HCT116 (cell line): ENCODE measurements around the gene CAMSAP1.

ENCODE experiments used
- EZH2phosphoT487 ChIP-seq: fragments of 200-600 bp; IDR thresholded peaks from 2 replicates; pipeline ENCODE4 v1.6.1; 2018; ENCODE audit warnings: antibody characterized with exemption, borderline replicate concordance
- POLR2AphosphoS5 ChIP-seq: IDR thresholded peaks from 2 replicates; pipeline ENCODE4 v1.6.1; 2011; ENCODE audit warnings: mild to moderate bottlenecking, low read depth, low read length, moderate library complexity
- SIN3A ChIP-seq: IDR thresholded peaks from 2 replicates; pipeline ENCODE4 v1.6.1; 2012; ENCODE audit warnings: low read depth
- TF ChIP-seq, protein P1 (sequence below), 3 experiments: fragments of 200-600 bp in 1 of 3; sonication (generic) in 1 of 3; IDR thresholded peaks in 2 of 3; conservative IDR thresholded peaks in 1 of 3; 2 replicates each; pipeline ENCODE4 v1.5.1; 2012 to 2017; ENCODE audit warnings: low read depth in 2 of 3, low read length in 2 of 3, antibody characterized with exemption in 1 of 3, borderline replicate concordance in 1 of 3, control low read depth in 1 of 3, mild to moderate bottlenecking in 1 of 3, mixed read lengths in 1 of 3, mixed run types in 1 of 3, moderate library complexity in 1 of 3; ENCODE audit not compliant: insufficient read depth in 1 of 3
- TF ChIP-seq, protein P2 (sequence below): IDR thresholded peaks from 2 replicates; pipeline ENCODE4 v1.6.1; 2012

DNA sequence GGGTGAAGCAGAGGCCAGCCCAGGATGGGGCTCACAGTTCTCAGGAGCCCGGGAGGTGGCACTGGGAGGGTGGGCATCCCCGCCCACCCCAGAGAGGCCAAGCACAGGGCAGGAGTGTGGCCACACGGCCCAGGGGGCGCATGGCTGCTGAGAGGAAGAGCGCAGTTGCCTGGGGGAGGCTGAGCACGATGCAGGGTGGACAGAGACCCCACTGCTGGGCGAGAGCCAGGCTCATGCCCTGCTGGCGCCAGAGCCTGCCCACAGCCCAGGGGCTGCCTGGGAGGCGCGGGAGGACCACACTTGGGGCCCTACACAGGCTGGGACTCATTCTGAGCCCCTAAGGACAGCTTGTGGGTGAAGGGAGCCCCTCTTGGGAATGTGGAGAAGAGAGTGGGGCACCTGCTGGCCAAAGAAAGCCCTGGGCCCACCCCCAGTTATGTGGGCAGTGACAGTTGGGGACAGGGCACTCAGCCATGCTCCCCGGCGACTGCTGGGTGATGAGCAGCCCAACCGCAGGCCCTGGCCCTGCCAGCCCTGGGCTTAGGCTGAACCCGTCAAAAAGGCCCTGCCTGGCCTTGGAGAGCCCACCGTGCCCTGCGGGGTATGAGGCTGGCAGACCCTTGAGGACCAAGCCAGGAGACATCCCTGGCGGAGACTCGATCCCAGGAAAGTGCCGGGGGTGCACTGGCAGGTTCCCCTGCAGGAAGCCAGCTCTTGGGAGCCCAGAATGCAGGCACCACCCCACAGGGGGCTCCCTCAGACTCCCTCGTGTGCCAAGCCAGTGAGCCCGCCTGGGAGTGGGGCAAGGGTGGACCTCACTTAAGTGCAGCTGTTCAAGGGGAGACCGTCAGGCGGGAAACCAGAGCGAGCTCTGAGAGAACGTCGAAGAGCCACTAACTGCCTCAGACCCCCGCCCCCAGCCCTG is 21.6 kb upstream of the CAMSAP1 start:
- TF ChIP-seq POLR2AphosphoS5 (no peak), SIN3A (no peak), EZH2phosphoT487 (no peak)
- TF ChIP-seq, protein P1, sequence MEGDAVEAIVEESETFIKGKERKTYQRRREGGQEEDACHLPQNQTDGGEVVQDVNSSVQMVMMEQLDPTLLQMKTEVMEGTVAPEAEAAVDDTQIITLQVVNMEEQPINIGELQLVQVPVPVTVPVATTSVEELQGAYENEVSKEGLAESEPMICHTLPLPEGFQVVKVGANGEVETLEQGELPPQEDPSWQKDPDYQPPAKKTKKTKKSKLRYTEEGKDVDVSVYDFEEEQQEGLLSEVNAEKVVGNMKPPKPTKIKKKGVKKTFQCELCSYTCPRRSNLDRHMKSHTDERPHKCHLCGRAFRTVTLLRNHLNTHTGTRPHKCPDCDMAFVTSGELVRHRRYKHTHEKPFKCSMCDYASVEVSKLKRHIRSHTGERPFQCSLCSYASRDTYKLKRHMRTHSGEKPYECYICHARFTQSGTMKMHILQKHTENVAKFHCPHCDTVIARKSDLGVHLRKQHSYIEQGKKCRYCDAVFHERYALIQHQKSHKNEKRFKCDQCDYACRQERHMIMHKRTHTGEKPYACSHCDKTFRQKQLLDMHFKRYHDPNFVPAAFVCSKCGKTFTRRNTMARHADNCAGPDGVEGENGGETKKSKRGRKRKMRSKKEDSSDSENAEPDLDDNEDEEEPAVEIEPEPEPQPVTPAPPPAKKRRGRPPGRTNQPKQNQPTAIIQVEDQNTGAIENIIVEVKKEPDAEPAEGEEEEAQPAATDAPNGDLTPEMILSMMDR (IDR thresholded peaks at IDR 0.05 in 2 of 3, conservative IDR thresholded peaks at IDR 0.05 in 1 of 3; ENCODE audit: borderline replicate concordance in 1 of 3, insufficient read depth in 1 of 3, low read depth in 2 of 3, low read length in 2 of 3): no peak
- TF ChIP-seq, protein P2, sequence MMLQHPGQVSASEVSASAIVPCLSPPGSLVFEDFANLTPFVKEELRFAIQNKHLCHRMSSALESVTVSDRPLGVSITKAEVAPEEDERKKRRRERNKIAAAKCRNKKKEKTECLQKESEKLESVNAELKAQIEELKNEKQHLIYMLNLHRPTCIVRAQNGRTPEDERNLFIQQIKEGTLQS: no peak
